C4-2B (cell line): ENCODE data around the gene IL7R.

Experiments used
- H3K27ac ChIP-seq: fragments of 450-650 bp; 2 replicates; pipeline ENCODE4 v1.5.1; 2017
- CTCF ChIP-seq: fragments of 450-650 bp; conservative IDR thresholded peaks from 2 replicates; pipeline ENCODE4 v1.5.1; 2017; ENCODE audit warnings: mild to moderate bottlenecking
- ZFX ChIP-seq: fragments of 450-650 bp; IDR thresholded peaks from 2 replicates; pipeline ENCODE4 v1.6.1; 2017

Gene IL7R

GRCh38 chr5:35856765-35857351 lies at the start of gene IL7R:
Gene IL7R, plus strand, starts transcription at chr5:35856891. Its CDS starts 87 bp downstream, at chr5:35856978.
- TF ChIP-seq ZFX (no peak), CTCF (no peak)
- no peak within 1 kb of the TSS for H3K27ac ChIP-seq

DNA sequence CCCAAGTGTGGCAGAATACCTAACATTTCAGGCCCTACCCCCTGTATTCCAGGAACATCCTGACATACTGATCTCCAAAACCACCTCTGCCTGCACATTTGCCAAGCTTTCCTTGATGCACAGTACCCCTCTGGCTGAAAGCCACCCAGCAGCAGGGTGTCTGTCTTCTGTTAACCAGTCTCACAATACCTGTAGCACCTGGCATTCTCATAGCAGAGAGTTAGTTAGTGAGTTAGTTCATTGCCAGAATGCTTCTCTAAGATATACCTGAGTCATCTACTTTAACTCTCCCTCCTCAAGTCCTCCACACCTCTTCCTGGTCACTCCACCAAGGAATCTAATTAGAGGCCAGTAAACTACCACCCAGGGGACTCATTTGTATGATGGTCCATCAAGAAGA lies 46.1 kb upstream of the IL7R start:
- TF ChIP-seq CTCF (no peak), ZFX (no peak)
- no peak overlapping the region for H3K27ac ChIP-seq

DNA sequence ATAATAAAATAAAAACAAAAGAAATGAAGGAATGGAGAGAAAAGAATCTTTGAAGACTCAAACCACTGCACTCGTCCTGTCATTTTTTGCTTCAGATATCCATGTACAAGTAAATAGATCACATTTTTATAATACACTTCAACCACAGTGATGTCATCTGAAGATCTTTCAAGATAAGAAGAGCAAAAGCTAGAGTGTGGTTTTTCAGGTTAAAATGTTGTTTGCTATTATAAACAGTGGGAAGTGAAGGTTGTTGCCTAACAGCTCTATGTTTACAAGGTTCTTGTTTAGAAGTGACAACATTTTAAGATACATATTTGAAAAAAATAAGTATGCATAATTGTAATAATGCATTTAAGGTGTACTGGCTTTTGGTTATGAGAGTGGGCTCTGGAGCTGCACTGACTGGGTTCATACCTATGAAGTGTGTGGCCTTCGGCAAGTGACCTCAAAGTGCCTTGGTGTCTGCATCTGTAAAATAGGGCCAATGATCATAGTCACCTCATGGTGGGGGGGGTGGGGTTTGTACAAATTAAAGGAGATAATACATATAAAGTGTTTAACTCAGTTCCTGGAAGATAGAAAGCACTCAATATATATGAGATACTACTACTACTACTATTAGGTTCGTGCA lies 45.5 kb upstream of the IL7R start:
- no peak overlapping the region for H3K27ac ChIP-seq
- TF ChIP-seq CTCF, result no peak
- no peak for TF ChIP-seq ZFX

- TF ChIP-seq ZFX (no peak), CTCF (no peak)
- H3K27ac ChIP-seq, result no peak overlapping the region
Observed at GRCh38 chr5:35813521-35813920, 43.2 kb upstream of the IL7R start.

DNA sequence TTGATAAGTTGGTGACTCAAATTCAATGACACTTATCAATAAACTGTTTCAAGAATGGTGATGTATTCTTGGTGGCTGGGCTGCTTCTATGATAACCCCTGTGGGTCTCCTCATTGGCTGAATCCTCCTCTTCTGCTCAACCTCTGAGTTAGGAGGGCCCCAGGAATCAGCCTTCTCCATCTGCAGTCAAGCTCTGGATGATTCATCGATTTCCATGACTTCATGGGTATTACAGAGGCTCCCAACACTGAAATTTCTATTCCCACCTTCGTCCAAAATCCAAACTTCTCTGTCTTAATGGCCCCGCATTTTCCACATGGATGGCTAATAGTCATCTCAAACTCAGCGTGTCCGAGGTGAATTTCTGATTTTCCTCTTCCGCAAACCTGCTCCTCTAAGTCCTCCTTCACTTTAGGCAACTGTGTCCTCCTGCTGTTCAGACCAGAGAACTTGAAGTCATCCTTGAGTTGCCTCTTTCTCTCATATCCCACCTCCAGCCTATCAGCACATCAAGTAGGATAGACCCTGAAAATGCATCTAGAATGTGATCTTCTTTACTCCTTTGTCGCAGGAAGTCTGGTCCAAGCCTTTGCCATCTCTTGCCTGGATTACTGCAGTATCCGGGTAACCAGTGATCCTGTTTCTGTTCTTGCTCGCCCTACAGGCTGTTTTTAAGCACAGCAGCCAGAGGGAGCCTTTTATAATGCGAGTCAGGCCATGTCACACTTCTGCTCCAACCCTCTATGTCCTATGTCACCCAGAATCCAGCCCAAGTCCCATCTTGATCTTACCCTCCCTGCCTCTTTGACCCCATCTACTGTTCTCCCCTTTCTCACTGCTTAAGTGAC lies 41.4 kb upstream of the IL7R start:
- no peak overlapping the region for H3K27ac ChIP-seq
- TF ChIP-seq CTCF, result peak; percentile 80
- no peak for TF ChIP-seq ZFX

- TF ChIP-seq ZFX, result no peak
- TF ChIP-seq CTCF, result no peak
- no peak overlapping the region for H3K27ac ChIP-seq
Observed at GRCh38 chr5:35816881-35817521, 39.7 kb upstream of the IL7R start.
